H9 (cell line): ENCODE results near the gene HLA-E. TPM values are rescaled to one million over a fixed set of nuclear protein-coding genes. Genes with fewer than 3 reads are reported as not detected.
"Not testable (repeated sequence)": the region's sequence is repeated elsewhere in the genome, so short reads cannot be mapped to it uniquely, and the experiment has no call there.

Experiments used
- DNase-seq: peaks from one replicate; pipeline ENCODE4 v3.0.0-alpha.2; 2017
- H2AFZ ChIP-seq: one replicate; pipeline ENCODE4 v1.6.1; 2013; ENCODE audit warnings: mild to moderate bottlenecking, low read length, control low read depth, moderate library complexity
- H2AK5ac ChIP-seq: 2 replicates; pipeline ENCODE4 v1.6.1; 2013; ENCODE audit warnings: low read length, control low read depth, mixed read lengths; ENCODE audit not compliant: insufficient read length
- H2BK120ac ChIP-seq: one replicate; pipeline ENCODE4 v1.6.1; 2013; ENCODE audit warnings: low read depth, mild to moderate bottlenecking, low read length, control low read depth, inconsistent platforms; ENCODE audit not compliant: poor library complexity, severe bottlenecking
- H2BK12ac ChIP-seq: 2 replicates; pipeline ENCODE4 v1.6.1; 2013; ENCODE audit warnings: low read length, control low read depth, mixed read lengths, low read depth; ENCODE audit not compliant: insufficient read length
- H2BK15ac ChIP-seq: 2 replicates; pipeline ENCODE4 v1.6.1; 2013; ENCODE audit warnings: low read depth, low read length, control low read depth
- H2BK20ac ChIP-seq: one replicate; pipeline ENCODE4 v1.6.1; 2013; ENCODE audit warnings: low read depth, mild to moderate bottlenecking, low read length, control low read depth, inconsistent platforms; ENCODE audit not compliant: poor library complexity, severe bottlenecking
- H2BK5ac ChIP-seq: 2 replicates; pipeline ENCODE4 v1.6.1; 2013; ENCODE audit warnings: low read length, control low read depth, mixed read lengths; ENCODE audit not compliant: insufficient read length
- H3K14ac ChIP-seq: 2 replicates; pipeline ENCODE4 v1.6.1; 2013; ENCODE audit warnings: low read length, control low read depth; ENCODE audit not compliant: insufficient read depth
- H3K18ac ChIP-seq: 2 replicates; pipeline ENCODE4 v1.6.1; 2013; ENCODE audit warnings: low read depth, mild to moderate bottlenecking, mixed read lengths, low read length, control low read depth; ENCODE audit not compliant: insufficient read length
- H3K23ac ChIP-seq: 2 replicates; pipeline ENCODE4 v1.6.1; 2013; ENCODE audit warnings: low read length, control low read depth, mixed read lengths, low read depth; ENCODE audit not compliant: insufficient read length
- H3K23me2 ChIP-seq: 2 replicates; pipeline ENCODE4 v1.6.1; 2013; ENCODE audit warnings: low read depth, mild to moderate bottlenecking, mixed read lengths, low read length, control low read depth; ENCODE audit not compliant: insufficient read length, poor library complexity, severe bottlenecking
- H3K27ac ChIP-seq: 2 replicates; pipeline ENCODE4 v1.5.1; 2013; ENCODE audit warnings: low read length, control low read depth, mixed read lengths, low read depth; ENCODE audit not compliant: insufficient read length
- H3K27me3 ChIP-seq: 2 replicates; pipeline ENCODE4 v1.6.1; 2013; ENCODE audit warnings: low read length, control low read depth, inconsistent platforms; ENCODE audit not compliant: insufficient read depth
- H3K4ac ChIP-seq: 2 replicates; pipeline ENCODE4 v1.6.1; 2013; ENCODE audit warnings: low read depth, mild to moderate bottlenecking, control low read depth, inconsistent platforms, low read length, moderate library complexity
- H3K4me1 ChIP-seq: 2 replicates; pipeline ENCODE4 v1.6.1; 2013; ENCODE audit warnings: low read length, control low read depth, inconsistent platforms; ENCODE audit not compliant: insufficient read depth
- H3K4me2 ChIP-seq: 2 replicates; pipeline ENCODE4 v1.6.1; 2013; ENCODE audit warnings: low read length, control low read depth, mixed read lengths; ENCODE audit not compliant: insufficient read length, insufficient read depth
- H3K56ac ChIP-seq: 2 replicates; pipeline ENCODE4 v1.6.1; 2013; ENCODE audit warnings: low read depth, mild to moderate bottlenecking, mixed read lengths, low read length, control low read depth; ENCODE audit not compliant: insufficient read length
- H3K79me1 ChIP-seq: 2 replicates; pipeline ENCODE4 v1.6.1; 2013; ENCODE audit warnings: low read depth, mild to moderate bottlenecking, moderate library complexity, low read length, control low read depth, inconsistent platforms; ENCODE audit not compliant: insufficient read depth, poor library complexity, severe bottlenecking
- H3K79me2 ChIP-seq: 2 replicates; pipeline ENCODE4 v1.6.1; 2013; ENCODE audit warnings: low read length, control low read depth, inconsistent platforms; ENCODE audit not compliant: insufficient read depth
- H3K9ac ChIP-seq: 2 replicates; pipeline ENCODE4 v1.6.1; 2013; ENCODE audit warnings: low read length, control low read depth, mixed read lengths; ENCODE audit not compliant: insufficient read length; ENCODE audit errors: extremely low read depth
- H3K9me3 ChIP-seq: one replicate; pipeline ENCODE4 v1.6.1; 2013; ENCODE audit warnings: low read depth, low read length, inconsistent platforms; ENCODE audit not compliant: control insufficient read depth
- H3T11ph ChIP-seq: one replicate; pipeline ENCODE4 v1.6.1; 2013; ENCODE audit warnings: mild to moderate bottlenecking, low read length, control low read depth, inconsistent platforms
- H4K20me1 ChIP-seq: one replicate; pipeline ENCODE4 v1.6.1; 2013; ENCODE audit not compliant: control insufficient read depth, insufficient read length, insufficient read depth
- H4K5ac ChIP-seq: 2 replicates; pipeline ENCODE4 v1.6.1; 2013; ENCODE audit warnings: low read depth, mild to moderate bottlenecking, mixed read lengths, low read length, control low read depth; ENCODE audit not compliant: insufficient read length
- H4K8ac ChIP-seq: replicated peaks from 2 replicates; pipeline ENCODE4 v1.6.1; 2013; ENCODE audit warnings: low read length, control low read depth, mixed read lengths, low read depth; ENCODE audit not compliant: insufficient read length
- H4K91ac ChIP-seq: 2 replicates; pipeline ENCODE4 v1.6.1; 2013; ENCODE audit warnings: low read depth, mild to moderate bottlenecking, moderate library complexity, mixed read lengths, low read length, control low read depth; ENCODE audit not compliant: insufficient read length
- H3K27ac Mint-ChIP-seq, 3 experiments: 2 replicates in 2 of 3; 3 replicates in 1 of 3; pipeline ENCODE4 v1.8.0; 2020 to 2021; ENCODE audit warnings: mixed read lengths in 3 of 3, mild to moderate bottlenecking in 1 of 3, moderate library complexity in 1 of 3
- H3K27me3 Mint-ChIP-seq: 2 replicates; pipeline ENCODE4 v1.8.0; 2021; ENCODE audit warnings: low read depth, mild to moderate bottlenecking, moderate library complexity, mixed read lengths
- H3K36me3 Mint-ChIP-seq, 3 experiments: 2 replicates in 2 of 3; 3 replicates in 1 of 3; pipeline ENCODE4 v1.8.0; 2020 to 2021; ENCODE audit warnings: low read depth in 3 of 3, mixed read lengths in 3 of 3; ENCODE audit not compliant: insufficient read depth in 1 of 3
- H3K4me1 Mint-ChIP-seq, 2 experiments: 2 replicates each; pipeline ENCODE4 v1.8.0; 2020; ENCODE audit warnings: mixed read lengths in 2 of 2
- H3K4me3 Mint-ChIP-seq, 2 experiments: 2 replicates in 1 of 2; 3 replicates in 1 of 2; pipeline ENCODE4 v1.8.0; 2020 to 2021; ENCODE audit warnings: mild to moderate bottlenecking in 2 of 2, mixed read lengths in 2 of 2, moderate library complexity in 1 of 2
- H3K9me3 Mint-ChIP-seq, 2 experiments: 2 replicates in 1 of 2; 3 replicates in 1 of 2; pipeline ENCODE4 v1.8.0; 2020; ENCODE audit warnings: mild to moderate bottlenecking in 2 of 2, mixed read lengths in 2 of 2, moderate library complexity in 1 of 2
- WGBS: extraction: QIAGEN DNeasy Blood & Tissue Kit; methylation state at CpG from one replicate; pipeline ENCODE4 v1.1.7; 2013; ENCODE audit warnings: missing lambda C conversion rate, low lambda C conversion rate, mixed read lengths; ENCODE audit not compliant: insufficient read length; ENCODE audit errors: extremely low coverage; 5-methylcytosine and 5-hydroxymethylcytosine counted together
- total RNA-seq: library from RNA; stranded (reverse); gene quantifications from 2 replicates; pipeline ENCODE4 v1.2.1, GENCODE V29; 2021
- TF ChIP-seq, protein P1 (sequence below): fragments of 200-600 bp; sonication (generic); conservative IDR thresholded peaks from 3 replicates; pipeline ENCODE4 v1.8.0; 2021; ENCODE audit warnings: antibody characterized with exemption, mild to moderate bottlenecking

The HLA-E gene
- total RNA-seq, 1 experiment from 2014 or later = 28.1 TPM

- no CpG with 5 or more reads among the region's 38 CpGs for WGBS
- Histone ChIP-seq H3K23ac (no peak overlapping the region), H2BK120ac (no peak overlapping the region), H3K27ac (no peak overlapping the region), H2AFZ (no peak overlapping the region), H2BK5ac (no peak overlapping the region), H3K4me2 (peak overlapping the region; percentile 79), H3K4ac (no peak overlapping the region), H4K91ac (no peak overlapping the region), H2BK20ac (no peak overlapping the region), H3K9ac (peak overlapping the region; percentile 84), H3K4me1 (no peaks in the 10 kb centered on the region; the same call in 1 of the 2 replicates), H3K14ac (peak overlapping the region; percentile 78), H3K18ac (no peak overlapping the region), H2AK5ac (no peak overlapping the region), H3T11ph (no peak overlapping the region), H3K9me3 (no peaks in the 10 kb centered on the region), H3K23me2 (peaks cover 5% of the 10 kb centered on the region), H4K5ac (no peak overlapping the region), H3K56ac (no peak overlapping the region), H3K27me3 (no peaks in the 10 kb centered on the region; the same call in 1 of the 2 replicates), H2BK15ac (no peak overlapping the region), H2BK12ac (no peak overlapping the region), H3K79me2 (no peaks in the 10 kb centered on the region), H4K8ac (no peak overlapping the region), H3K79me1 (no peaks in the 10 kb centered on the region), H4K20me1 (no peaks in the 10 kb centered on the region)
- peak overlapping the region; percentile 86 to 93 for H3K4me3 Mint-ChIP-seq
- H3K36me3 Mint-ChIP-seq = peaks cover 23 to 27% (median 26%) of the 10 kb centered on the region in 3 experiments; a peak in 6 of 7 replicates
- peak; percentile 83 for DNase-seq
- H3K4me1 Mint-ChIP-seq = peaks cover 7 to 13% of the 10 kb centered on the region in 2 experiments
- no peak overlapping the region for H3K27ac Mint-ChIP-seq
- peaks cover 27% of the 10 kb centered on the region for H3K27me3 Mint-ChIP-seq
- H3K9me3 Mint-ChIP-seq = no peaks in the 10 kb centered on the region
- TF ChIP-seq, protein P1, sequence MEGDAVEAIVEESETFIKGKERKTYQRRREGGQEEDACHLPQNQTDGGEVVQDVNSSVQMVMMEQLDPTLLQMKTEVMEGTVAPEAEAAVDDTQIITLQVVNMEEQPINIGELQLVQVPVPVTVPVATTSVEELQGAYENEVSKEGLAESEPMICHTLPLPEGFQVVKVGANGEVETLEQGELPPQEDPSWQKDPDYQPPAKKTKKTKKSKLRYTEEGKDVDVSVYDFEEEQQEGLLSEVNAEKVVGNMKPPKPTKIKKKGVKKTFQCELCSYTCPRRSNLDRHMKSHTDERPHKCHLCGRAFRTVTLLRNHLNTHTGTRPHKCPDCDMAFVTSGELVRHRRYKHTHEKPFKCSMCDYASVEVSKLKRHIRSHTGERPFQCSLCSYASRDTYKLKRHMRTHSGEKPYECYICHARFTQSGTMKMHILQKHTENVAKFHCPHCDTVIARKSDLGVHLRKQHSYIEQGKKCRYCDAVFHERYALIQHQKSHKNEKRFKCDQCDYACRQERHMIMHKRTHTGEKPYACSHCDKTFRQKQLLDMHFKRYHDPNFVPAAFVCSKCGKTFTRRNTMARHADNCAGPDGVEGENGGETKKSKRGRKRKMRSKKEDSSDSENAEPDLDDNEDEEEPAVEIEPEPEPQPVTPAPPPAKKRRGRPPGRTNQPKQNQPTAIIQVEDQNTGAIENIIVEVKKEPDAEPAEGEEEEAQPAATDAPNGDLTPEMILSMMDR = no peak
These were observed 942 bp downstream of the HLA-E start for GRCh38 chr6:30490026-30490876.

GRCh38 chr6:30491291-30491953 is 2.1 kb downstream of the HLA-E start:
- Mint-ChIP-seq H3K4me3 (peak overlapping the region in 1 of 2 experiments; percentile 64; a peak in 2 of 5 replicates), H3K27me3 (peaks cover 20% of the 10 kb centered on the region), H3K4me1 (peaks cover 7 to 13% of the 10 kb centered on the region in 2 experiments), H3K36me3 (peaks cover 23 to 27% (median 26%) of the 10 kb centered on the region in 3 experiments; a peak in 6 of 7 replicates)
- not testable (repeated sequence) for H3K4me1 ChIP-seq, H3K9me3 ChIP-seq, H3K79me1 ChIP-seq, H3K27me3 ChIP-seq, H2BK15ac ChIP-seq, H2AK5ac ChIP-seq, H2BK120ac ChIP-seq, H3K9ac ChIP-seq, H2BK20ac ChIP-seq, H3K79me2 ChIP-seq, H3K14ac ChIP-seq, H3K23ac ChIP-seq, H3K4ac ChIP-seq, H3K4me2 ChIP-seq, H3K56ac ChIP-seq, H4K20me1 ChIP-seq, H3K23me2 ChIP-seq, H3T11ph ChIP-seq, H3K9me3 Mint-ChIP-seq, H2BK12ac ChIP-seq, H4K5ac ChIP-seq, H3K27ac ChIP-seq, H4K8ac ChIP-seq, H2AFZ ChIP-seq, H3K27ac Mint-ChIP-seq, H4K91ac ChIP-seq, H2BK5ac ChIP-seq, DNase-seq, H3K18ac ChIP-seq
- no CpG with 5 or more reads among the region's 14 CpGs for WGBS
